Measurements from ENCODE around the gene LCE7A. TPM values are rescaled to one million over a fixed set of nuclear protein-coding genes. Genes with fewer than 3 reads are reported as not detected.

LCE7A gene
- total RNA-seq, 1 experiment from 2014 or later, result not detected

DNA sequence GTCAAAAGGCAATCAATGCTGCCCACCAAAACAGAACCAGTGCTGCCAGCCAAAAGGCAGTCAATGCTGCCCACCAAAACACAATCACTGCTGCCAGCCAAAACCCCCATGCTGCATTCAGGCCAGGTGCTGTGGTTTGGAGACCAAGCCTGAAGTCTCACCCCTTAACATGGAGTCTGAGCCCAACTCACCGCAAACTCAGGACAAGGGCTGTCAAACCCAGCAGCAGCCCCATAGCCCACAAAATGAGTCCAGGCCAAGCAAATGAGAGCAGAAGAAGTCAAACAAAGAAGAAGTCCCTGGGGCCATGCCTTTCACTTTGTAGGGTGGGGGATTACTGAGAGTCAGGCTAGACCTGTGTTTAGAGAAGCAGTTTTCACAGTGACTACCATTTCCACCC is 24.7 kb downstream of the LCE7A start:
- Histone ChIP-seq H3K56ac (ENCODE audit: insufficient read length, low read depth, low read length) (no peak overlapping the region), H3K27ac (ENCODE audit: insufficient read length, low read depth, low read length) (no peak overlapping the region), H4K8ac (replicated peaks; ENCODE audit: insufficient read length, low read depth, low read length) (no peak overlapping the region), H3K79me1 (ENCODE audit: insufficient read depth, low read depth, low read length, poor library complexity, severe bottlenecking) (no peaks in the 10 kb centered on the region), H3T11ph (ENCODE audit: low read length) (no peak overlapping the region), H3K4ac (ENCODE audit: low read depth, low read length) (no peak overlapping the region), H2BK12ac (ENCODE audit: insufficient read length, low read depth, low read length) (no peak overlapping the region), H2AK5ac (ENCODE audit: insufficient read length, low read length) (no peak overlapping the region), H2BK20ac (ENCODE audit: low read depth, low read length, poor library complexity, severe bottlenecking) (no peak overlapping the region), H4K20me1 (ENCODE audit: control insufficient read depth, insufficient read depth, insufficient read length) (no peaks in the 10 kb centered on the region), H3K14ac (ENCODE audit: insufficient read depth, low read length) (no peak overlapping the region; the same call in 1 of the 2 replicates), H3K79me2 (ENCODE audit: insufficient read depth, low read length) (no peaks in the 10 kb centered on the region), H3K23me2 (ENCODE audit: insufficient read length, low read depth, low read length, poor library complexity, severe bottlenecking) (no peaks in the 10 kb centered on the region), H3K9ac (ENCODE audit: extremely low read depth, insufficient read length, low read length) (no peak overlapping the region), H2BK5ac (ENCODE audit: insufficient read length, low read length) (no peak overlapping the region), H3K9me3 (ENCODE audit: control insufficient read depth, low read depth, low read length) (no peaks in the 10 kb centered on the region), H3K18ac (ENCODE audit: insufficient read length, low read depth, low read length) (no peak overlapping the region), H3K23ac (ENCODE audit: insufficient read length, low read depth, low read length) (no peak overlapping the region), H4K5ac (ENCODE audit: insufficient read length, low read depth, low read length) (no peak overlapping the region), H2BK15ac (ENCODE audit: low read depth, low read length) (no peak overlapping the region), H2AFZ (ENCODE audit: low read length) (no peak overlapping the region), H4K91ac (ENCODE audit: insufficient read length, low read depth, low read length) (no peak overlapping the region), H3K27me3 (ENCODE audit: insufficient read depth, low read length) (no peaks in the 10 kb centered on the region), H2BK120ac (ENCODE audit: low read depth, low read length, poor library complexity, severe bottlenecking) (no peak overlapping the region), H3K4me1 (ENCODE audit: insufficient read depth, low read length) (no peaks in the 10 kb centered on the region), H3K4me2 (ENCODE audit: insufficient read depth, insufficient read length, low read length) (no peak overlapping the region)
- Mint-ChIP-seq H3K4me1 (no peaks in the 10 kb centered on the region), H3K4me3 (no peak overlapping the region), H3K36me3 (ENCODE audit: insufficient read depth in 1 of 3, low read depth in 3 of 3) (peaks cover 0 to 23% (median 5%) of the 10 kb centered on the region in 3 experiments; a peak in 4 of 7 replicates), H3K27me3 (ENCODE audit: low read depth) (peaks cover 2% of the 10 kb centered on the region), H3K9me3 (peaks cover 84 to 85% of the 10 kb centered on the region in 2 experiments), H3K27ac (no peak overlapping the region)
- WGBS (ENCODE audit: extremely low coverage, insufficient read length, low lambda C conversion rate), result no CpG with 5 or more reads among the region's 1 CpG
- no peak for DNase-seq
- TF ChIP-seq, protein P1, sequence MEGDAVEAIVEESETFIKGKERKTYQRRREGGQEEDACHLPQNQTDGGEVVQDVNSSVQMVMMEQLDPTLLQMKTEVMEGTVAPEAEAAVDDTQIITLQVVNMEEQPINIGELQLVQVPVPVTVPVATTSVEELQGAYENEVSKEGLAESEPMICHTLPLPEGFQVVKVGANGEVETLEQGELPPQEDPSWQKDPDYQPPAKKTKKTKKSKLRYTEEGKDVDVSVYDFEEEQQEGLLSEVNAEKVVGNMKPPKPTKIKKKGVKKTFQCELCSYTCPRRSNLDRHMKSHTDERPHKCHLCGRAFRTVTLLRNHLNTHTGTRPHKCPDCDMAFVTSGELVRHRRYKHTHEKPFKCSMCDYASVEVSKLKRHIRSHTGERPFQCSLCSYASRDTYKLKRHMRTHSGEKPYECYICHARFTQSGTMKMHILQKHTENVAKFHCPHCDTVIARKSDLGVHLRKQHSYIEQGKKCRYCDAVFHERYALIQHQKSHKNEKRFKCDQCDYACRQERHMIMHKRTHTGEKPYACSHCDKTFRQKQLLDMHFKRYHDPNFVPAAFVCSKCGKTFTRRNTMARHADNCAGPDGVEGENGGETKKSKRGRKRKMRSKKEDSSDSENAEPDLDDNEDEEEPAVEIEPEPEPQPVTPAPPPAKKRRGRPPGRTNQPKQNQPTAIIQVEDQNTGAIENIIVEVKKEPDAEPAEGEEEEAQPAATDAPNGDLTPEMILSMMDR (conservative IDR thresholded peaks at IDR 0.05), result no peak

All from H9 (cell line).